NCI-H748 treated with DMSO at 0.1 percent for 48 hours (cell line): Measurements from ENCODE around the gene GTF2IRD1.
"Not testable (repeated sequence)": the region's sequence is repeated elsewhere in the genome, so short reads cannot be mapped to it uniquely, and the experiment has no call there.

Source experiments
- DNase-seq: peaks from one replicate; lab custom pipeline; 2025; lab: John Stamatoyannopoulos, UW

Gene GTF2IRD1

GRCh38 chr7:74470504-74470903 lies 16.8 kb downstream of the GTF2IRD1 start:
- DNase-seq: no peak

DNA sequence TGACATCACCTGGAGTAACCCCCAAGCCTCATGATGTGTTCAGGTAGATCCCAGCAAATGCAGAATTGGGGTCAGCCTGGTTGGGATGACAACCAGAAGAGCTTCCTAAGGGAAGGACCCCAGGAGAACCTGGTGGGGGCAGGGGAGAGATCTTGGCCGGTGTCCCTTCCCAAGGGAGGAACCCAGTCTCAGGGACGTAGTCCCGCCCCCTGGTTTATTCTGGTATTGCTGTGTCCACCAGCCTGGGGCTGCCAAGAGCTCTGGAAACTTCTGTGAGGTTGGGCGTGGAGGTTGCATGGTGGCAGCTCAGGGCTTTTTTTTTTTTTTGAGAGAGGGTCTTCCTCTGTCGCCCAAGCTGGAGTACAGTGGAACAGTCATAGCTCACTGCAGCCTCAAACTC lies 19.4 kb downstream of the GTF2IRD1 start:
- no peak for DNase-seq

DNA sequence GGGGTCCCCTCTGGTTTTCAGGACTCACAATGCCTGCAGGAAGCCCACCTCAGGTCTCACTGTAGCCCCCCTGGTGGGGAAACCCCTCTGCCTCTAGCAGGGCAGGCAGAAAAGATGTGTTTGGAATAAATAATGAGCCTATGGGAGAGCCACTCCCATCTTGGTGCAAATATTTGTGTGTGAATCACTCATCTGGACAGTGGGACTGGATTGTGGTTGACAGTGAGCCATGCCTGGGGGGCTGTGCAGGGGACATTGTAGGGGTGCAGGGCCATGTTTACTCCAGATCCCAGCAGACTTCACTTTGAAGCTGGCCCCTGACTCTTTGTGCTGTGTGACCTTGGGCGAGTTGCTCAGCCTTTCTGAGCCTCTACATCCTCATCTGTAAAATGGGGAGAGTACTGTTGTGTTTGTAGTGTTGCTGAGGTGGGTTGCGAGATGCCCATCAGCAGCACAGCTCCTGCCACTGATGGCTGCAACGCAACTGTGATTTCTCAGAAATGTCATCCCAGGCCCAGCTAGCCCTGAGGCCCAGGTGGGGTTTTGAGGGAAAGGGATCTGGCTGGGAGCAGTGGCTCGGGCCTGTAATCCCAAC lies 20.7 kb downstream of the GTF2IRD1 start:
- DNase-seq: no peak

DNA sequence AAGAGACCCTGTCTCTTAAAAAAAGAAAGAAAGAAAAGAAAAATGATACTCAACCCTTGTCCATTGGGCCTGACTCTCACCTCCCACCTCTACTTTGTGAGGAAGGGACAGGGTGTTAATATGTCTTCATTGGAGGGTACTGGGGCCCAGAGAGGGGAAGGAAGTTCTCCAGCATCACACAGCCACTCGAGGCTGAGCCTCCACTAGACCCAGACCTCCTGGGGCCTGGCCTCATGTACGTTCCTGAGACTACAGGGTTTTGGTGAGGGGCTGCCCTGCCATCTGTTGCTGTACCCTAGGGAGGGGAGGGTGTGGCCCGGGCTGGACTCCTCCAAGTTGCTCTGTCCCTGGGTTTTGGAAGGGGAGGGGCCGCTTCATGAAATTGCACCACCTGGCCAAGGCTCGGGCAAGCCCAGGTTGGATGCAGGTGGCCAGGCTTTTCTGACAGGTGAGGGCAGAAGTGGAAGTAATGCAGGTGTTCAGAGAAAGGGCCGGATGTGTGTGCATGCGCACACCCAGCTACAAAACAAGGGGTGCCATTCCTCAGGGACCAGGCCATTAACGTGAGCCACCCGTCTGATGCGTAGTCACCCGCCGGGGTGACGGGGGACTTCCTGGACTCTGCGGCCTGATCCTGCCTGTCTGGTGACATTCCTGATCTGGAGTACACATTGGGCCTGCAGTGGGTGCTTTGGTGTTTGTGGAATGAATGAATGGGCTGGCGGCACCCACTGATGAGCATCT lies 21.7 kb downstream of the GTF2IRD1 start:
- no peak for DNase-seq

- no peak for DNase-seq
These were observed 22.3 kb downstream of the GTF2IRD1 start for GRCh38 chr7:74475987-74476350.

DNA sequence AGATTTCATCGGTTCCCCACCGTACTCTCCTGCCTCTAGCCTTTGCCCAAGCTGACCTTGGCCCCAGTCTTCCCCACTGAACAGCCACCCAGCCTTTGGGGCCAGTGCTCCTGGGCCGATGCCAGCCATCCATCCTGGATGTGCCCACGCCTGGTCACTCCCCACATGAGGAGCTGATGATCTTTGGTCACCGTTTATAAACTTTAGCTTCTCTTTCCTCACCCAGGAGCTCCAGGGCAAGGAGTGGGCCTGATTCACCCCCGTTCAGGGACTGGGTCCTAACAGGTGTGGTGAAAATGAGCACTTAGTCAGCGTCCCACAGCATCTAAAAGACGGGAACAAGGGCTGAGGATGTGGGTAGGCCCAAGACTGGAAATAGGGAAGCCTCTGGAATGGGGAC lies 22.9 kb downstream of the GTF2IRD1 start:
- no peak for DNase-seq

DNA sequence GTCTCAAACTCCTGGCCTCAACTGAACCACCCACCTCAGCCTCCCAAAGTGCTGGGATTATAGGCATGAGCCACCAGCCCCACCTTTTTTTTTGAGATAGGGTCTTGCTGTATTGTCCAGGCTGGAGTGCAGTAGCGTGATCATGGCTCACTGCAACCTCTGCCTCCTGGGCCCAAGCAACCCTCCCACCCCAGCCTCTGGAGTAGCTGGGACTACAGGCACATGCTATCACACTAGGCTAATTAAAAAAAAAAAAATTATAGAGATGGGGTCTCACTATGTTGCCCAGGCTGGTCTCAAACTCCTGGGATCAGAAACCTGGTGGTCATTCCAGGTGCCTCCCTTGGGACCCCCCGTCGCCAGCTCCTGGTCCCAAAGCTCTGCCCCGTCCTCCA lies 25.0 kb downstream of the GTF2IRD1 start:
- no peak for DNase-seq

DNA sequence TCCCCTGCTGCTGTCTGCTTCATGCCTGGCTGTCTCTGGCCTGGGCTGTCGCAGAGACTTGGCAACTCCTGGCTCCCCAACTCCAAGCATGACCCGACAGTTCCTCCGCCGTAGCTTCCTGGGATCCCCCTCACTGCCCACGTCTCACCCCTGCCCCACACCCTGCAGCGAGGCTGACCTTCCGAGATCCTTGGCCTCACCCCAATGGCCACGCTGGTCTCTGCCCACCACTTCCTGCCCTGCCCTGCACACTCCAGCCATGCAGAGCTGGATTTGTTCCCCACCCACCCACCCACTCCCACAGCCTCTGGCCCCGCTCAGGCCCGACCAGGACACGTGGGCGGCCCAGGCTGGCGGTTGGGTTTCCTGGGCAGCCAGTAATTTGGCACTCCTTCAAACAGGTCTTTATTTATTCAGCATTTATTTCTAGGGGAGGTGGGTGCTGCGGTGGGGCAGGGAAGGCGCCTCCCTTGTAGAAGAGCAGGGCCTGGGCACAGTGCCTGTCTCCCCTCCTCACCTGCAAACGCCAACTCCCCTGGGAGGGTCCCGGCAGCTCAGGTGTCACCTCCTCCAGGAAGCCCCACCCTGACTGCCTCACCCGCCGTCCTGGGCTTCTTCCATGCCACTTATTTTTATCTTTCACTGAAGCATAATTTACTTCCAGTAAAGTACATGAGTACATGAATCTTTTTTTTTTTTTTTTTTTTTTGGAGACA lies 25.5 kb downstream of the GTF2IRD1 start:
- peak; percentile 24 for DNase-seq

DNA sequence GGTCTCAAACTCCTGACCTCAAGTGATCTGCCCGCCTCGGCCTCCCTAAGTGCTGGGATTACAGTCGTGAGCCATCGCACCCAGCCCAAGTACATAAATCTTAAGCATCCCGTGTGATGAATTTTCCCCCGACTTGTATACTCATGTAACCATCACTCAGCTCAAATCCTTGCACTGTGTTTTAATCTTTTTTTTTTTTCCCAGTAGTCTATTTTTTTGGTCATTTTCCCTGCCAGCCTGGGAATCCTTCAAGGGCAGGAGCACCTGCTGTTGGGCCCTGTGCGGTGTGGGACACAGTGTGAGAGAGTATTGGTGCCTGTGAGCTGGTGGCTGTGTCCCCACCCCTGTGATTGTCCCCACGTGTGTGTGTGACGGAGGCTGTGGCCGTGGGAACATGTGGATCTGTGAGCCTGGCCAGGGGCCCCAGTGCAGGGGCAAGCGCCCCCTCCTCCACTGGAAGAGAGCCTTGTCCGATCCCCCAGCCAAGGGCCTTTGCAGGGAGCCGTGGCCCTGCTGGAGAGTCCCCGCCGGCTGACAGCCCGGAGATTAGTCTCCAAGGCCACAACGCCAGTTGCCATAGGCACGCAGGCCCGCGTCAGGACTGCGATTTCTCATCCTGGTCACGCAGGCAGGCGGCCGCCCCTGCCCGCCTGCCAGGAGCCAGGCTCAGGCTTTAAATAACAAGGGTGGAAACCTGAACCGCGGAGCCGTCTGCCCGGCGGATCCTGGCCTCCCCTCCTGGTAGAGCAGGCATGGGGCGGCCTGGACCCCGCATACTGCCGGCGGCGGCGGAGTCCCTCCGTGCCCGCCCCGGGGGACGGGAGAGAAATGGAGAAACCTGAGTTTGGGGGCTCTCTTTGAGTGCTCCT lies 26.5 kb downstream of the GTF2IRD1 start:
- no peak for DNase-seq

DNA sequence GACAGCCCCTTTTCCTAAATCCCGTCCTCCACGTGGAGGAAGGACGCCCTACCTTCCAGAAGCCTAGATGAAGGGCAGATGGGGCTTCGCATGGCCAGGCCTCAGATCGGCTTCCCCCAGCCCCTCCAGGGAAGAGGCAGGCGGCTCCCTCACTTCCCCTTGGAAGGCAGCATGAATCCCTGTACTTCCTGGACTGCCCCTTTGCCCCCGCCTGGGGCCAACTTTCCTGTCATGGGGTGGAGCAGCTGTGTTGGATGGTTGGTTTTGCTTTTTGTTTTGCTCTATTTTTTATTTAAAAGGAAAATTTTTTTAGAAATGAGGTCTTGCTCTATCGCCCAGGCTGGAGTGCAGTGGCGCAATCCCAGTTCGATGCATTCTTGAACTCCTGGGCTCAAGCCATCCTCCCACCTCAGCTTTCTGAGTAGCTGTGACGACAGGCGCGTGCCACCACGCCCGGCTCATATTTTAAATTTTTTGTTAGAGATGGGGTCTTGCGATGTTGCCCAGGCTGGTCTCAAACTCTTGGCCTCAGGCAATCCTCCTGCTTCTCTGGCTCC lies 27.2 kb downstream of the GTF2IRD1 start:
- no peak for DNase-seq

GRCh38 chr7:74481458-74482196 lies 27.9 kb downstream of the GTF2IRD1 start:
- no peak for DNase-seq

GRCh38 chr7:74482197-74482467 lies 28.4 kb downstream of the GTF2IRD1 start:
- no peak for DNase-seq

DNA sequence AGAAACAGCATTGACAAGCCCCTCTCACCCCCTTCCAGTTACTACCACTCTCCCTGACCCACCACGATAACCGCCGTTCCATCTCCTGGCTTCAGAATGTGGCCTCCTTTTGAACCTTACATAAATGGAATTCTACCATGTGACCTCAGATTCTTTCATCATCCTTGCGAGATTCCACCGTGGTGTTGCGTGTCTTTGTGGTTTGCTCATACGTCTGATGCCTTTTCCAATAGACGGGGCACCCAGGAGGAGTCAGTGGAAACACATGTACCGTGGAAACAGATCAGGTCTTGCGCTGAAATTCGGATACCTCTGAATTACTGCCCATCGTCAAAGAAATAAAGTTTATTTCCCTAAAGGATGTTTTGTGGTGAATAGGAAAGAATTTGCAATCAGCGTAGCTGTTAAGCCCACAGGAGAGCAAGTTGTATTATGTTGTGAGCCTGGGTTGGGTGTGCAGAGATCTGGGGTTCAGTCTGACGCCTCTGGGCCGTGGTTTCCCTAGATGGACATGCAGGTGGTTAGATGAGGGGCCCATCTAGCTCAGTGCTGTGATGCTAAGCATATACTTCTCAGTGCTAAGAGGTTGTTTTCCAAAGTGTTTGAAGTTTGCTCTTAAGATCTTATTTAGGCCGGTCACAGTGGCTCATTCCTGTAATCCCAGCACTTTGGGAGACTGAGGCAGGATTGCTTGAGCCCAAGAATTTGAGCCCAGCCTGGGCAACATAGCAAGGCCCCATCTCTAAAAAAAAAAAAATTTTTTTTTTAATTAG lies 29.1 kb downstream of the GTF2IRD1 start:
- DNase-seq: no peak

DNA sequence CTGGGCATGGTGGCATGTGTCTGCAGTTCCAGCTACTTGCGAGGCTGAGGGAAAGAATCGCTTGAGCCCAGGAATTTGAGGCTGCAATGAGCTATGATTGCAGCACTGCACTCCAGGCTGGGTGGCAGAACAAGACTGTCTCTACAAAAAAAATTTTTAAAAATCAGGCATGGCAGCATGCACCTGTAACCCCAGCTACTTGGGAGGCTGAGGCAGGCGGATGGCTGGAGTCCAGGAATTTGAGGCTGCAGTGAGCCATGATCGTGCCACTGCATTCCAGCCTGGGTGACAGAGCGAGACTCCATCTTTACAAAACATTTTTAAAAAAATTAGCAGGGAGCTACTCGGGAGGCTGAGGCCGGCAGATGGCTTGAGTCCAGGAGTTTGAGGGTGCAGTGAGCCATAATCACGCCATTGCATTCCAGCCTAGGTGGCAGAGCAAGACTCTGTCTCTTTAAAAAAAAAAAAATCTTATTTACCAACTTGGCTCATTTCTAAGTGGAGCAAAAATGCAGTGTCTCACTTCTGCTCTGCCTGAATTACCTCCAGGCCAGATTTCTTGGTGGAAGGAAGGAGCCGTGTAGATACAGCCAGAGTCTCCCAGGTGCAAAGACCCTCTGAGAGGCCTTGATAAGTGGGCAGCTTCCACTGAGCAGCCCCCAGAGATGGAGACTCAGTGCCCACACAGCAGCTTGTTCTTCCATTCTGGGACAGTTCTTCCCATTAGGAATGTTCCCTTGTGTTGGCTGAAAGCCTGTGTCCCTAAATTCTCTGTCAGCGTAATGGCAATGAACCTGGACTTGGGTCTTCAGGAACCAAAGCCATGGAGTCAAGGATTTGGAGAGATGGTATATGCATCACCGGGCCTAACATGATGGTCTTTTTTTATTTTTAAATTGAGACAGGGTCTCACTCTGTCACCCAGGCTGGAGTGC lies 30.0 kb downstream of the GTF2IRD1 start:
- DNase-seq: no peak

- DNase-seq: no peak
These were observed 31.9 kb downstream of the GTF2IRD1 start for GRCh38 chr7:74485611-74486010.

GRCh38 chr7:74488518-74489030 lies 34.9 kb downstream of the GTF2IRD1 start:
- DNase-seq: not testable (repeated sequence)

GRCh38 chr7:74489997-74490945 lies 36.6 kb downstream of the GTF2IRD1 start:
- DNase-seq: no peak

- DNase-seq: not testable (repeated sequence)
These were observed 37.8 kb downstream of the GTF2IRD1 start for GRCh38 chr7:74491490-74491889.
